ACHN (cell line): Measurements from ENCODE around the gene CCDC34.
"Not testable (repeated sequence)": the region's sequence is repeated elsewhere in the genome, so short reads cannot be mapped to it uniquely, and the experiment has no call there.

Experiments
- DNase-seq: peaks from one replicate; pipeline ENCODE4 v3.0.0-alpha.2; 2015
- in situ Hi-C: cut with HindIII; loops from 2 replicates; pipeline ENCODE4 v1.10.0; 2017; ENCODE audit warnings: low sequenced_read_pairs, low pct_ligation_motif_present, low pct_unique_long_range_greater_than_20kb

The CCDC34 gene

DNA sequence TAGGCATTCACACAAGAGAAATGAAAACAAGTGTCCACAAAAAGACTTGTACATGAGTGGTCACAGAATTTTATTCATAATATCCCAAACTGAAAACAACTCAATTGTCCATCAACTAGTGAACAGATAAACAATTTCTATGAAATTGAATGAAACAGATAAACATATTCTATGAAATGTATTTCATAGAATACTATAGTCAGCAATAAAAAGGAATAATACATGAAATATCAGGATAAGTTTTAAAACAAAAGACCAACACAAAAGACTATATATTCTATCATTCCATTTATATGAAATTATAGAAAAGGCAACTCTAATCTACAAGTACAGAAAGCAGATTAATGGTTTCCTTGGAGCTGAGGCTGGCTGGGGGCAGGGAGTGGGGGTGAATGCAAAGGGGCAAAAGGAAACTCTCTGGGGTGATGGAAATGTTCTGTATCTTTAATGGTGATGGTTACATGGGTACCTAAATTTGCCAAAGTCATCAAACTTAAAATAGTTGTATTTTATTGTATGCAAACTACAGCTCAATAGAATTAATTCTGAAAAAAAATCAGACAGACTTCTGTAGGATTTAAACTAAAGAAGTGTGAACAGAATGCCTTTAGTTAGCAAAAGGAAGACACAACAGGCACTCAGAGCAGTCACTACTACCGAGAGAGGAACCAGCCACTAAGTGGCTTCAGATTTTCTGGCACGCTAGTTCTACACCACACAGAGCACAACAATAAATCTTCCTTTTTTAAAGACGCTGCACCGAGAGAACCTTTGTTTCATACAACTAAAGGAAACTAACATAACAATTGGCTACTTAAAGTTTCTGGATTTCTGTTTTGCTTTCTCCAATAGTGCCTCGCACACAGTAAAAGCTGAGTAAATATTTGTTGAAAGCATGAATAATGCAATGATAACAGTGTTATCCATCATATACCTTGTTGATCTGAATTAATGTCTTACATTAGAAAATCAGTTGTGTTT, 15.4 kb downstream of the CCDC34 start:
- in situ Hi-C loops, result no loop called here
- no peak for DNase-seq

DNA sequence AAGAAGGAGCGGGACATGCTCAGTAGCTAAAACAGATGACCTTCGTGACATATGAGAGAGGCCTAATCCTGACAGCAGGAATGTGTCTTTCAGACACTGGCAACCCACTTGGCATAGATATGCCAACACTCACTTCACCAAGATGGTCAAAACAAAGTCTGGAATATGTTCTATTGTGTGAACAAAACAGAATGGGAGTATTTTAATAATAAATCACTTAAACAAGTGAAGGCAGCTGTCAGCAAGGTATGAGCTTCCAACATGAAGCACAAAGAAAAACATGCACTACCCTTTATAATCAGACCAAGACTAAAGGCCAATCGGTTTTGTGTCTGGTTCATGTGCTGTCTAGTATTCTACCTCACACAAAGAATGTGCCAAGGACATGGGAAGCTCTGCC, 23.1 kb downstream of the CCDC34 start:
- in situ Hi-C loops, result no loop called here
- DNase-seq, result no peak

GRCh38 chr11:27334764-27335163, 28.3 kb downstream of the CCDC34 start:
- DNase-seq, in situ Hi-C loops: not testable (repeated sequence)

DNA sequence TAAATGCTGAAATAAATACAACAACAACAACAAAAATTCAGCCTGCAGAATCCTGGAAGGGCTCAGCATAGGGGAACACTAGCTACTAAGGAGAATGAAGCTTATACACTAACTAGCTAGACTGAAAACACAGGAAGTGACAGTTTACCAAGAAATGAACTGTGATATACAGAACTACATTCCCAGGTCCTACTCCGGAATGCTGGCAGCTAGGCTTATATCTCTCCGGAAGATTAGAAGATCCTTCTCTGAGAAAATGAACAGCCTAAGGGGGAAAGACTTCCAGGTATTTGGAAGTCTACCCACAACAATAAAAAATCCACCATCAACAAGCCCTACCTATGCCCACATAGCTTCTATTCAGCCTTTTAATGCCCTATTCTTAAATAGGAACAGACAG, 31.0 kb downstream of the CCDC34 start:
- DNase-seq, result no peak
- in situ Hi-C loops, result no loop called here

DNA sequence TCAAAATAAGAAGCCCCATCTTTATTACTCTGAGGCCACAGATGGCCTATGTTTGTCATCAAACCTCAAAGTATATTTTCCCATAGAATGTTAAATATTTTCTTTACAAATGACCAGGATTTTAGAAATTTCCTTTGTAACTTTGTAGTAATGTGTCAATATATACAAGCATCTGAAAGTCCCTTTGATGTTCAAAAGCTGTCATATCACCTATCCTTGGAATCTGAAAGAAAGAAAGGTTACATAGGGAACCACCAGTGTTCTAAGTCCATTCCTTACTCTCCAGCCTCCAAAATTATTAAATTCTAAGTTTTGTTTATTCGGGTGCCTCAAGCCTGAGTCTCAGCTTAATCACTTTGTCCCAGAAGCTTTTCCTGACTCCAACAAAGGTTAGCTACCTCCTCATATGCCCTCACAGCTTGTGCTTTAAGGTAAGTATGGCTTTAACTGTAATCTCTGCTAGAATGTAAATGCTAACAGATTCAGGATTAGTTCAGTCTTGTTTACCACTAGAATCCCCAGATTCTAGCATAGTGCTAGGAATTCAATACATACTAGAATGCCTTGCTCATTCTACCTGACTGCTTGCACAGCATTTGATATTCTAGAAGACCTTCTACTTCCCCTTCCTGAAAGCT, 32.3 kb downstream of the CCDC34 start:
- in situ Hi-C loops, result no loop called here
- no peak for DNase-seq

- in situ Hi-C loops, result no loop called here
- DNase-seq, result no peak
Measured at GRCh38 chr11:27329867-27330632, 33.0 kb downstream of the CCDC34 start.

GRCh38 chr11:27328614-27329013, 34.4 kb downstream of the CCDC34 start:
- DNase-seq, result no peak
- in situ Hi-C loops, result no loop called here

DNA sequence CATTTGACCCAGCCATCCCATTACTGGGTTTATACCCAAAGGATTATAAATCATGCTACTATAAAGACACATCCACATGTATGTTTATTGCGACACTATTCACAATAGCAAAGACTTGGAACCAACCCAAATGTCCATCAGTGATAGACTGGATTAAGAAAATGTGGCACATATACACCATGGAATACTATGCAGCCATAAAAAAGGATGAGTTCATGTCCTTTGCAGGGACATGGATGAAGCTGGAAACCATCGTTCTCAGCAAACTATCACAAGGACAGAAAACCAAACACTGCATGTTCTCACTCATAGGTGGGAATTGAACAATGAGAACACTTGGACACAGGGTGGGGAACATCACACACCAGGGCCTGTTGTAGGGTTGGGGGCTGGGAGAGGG, 36.0 kb downstream of the CCDC34 start:
- DNase-seq, in situ Hi-C loops: not testable (repeated sequence)

- DNase-seq, in situ Hi-C loops: not testable (repeated sequence)
Measured at GRCh38 chr11:27322196-27322595, 40.8 kb downstream of the CCDC34 start.

DNA sequence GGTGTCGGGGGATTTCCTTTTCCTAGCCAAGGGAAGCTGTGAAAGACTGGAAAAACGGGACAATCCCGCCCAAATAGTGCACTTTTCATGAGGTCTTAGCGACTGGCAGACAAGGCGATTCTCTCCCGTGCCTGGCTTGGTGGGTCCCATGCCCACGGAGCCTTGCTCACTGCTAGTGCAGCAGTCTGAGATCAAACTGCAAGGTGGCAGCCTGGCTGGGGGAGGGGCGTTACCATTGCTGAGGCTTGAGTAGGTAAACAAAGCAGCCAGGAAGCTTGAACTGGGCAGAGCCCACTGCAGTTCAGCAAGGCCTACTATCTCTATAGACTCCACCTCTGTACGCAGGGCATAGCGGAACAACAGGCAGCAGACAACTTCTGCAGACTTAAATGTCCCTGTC, 41.7 kb downstream of the CCDC34 start:
- in situ Hi-C loops, result not testable (repeated sequence)

DNA sequence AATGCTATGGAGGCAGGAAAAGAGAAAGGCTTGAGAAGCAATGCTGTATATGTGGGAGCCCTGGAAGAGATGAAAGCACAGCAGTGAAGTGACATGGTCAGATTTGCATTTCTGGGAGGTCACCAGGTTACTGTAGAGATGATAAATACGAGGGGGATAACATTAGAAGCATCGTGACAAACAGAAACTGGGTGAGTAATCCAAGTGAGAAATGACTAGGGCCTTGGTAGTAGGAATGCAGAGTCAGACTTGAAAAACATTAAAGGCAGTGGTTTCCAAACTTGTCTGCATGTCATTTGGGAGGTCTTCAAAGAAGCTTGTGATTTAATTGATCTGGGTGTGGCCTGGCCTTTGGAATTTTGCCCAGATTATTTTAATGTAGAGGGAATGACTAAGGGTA, 43.9 kb downstream of the CCDC34 start:
- in situ Hi-C loops, result no loop called here
- DNase-seq, result peak; percentile 25

More for the DNA sequence above, 41.7 kb downstream of the CCDC34 start:
- DNase-seq, result not testable (repeated sequence)

- in situ Hi-C loops, result no loop called here
- peak; percentile 22 for DNase-seq
Measured at GRCh38 chr11:27317751-27318150, 45.3 kb downstream of the CCDC34 start.

DNA sequence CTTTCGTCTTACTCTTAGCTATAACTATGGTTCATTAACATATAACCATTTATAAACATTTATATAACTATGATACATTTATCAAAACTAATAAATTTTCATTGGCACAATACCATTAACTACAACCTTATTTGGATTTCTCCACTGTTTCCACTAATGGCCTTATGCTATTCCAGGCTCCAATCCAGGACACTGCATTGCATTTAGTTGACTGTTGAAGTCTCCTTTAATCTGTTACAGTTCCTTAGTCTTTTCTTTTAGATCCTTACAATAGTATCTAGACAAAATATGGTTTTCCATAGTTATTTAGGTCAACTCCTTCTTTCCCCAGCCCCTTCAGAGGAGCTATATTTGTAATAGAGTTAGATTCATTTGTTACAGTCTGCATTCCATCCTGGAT, 47.2 kb downstream of the CCDC34 start:
- in situ Hi-C loops, result no loop called here
- DNase-seq, result no peak

GRCh38 chr11:27313157-27313821, 49.7 kb downstream of the CCDC34 start:
- in situ Hi-C loops, result no loop called here
- no peak for DNase-seq

DNA sequence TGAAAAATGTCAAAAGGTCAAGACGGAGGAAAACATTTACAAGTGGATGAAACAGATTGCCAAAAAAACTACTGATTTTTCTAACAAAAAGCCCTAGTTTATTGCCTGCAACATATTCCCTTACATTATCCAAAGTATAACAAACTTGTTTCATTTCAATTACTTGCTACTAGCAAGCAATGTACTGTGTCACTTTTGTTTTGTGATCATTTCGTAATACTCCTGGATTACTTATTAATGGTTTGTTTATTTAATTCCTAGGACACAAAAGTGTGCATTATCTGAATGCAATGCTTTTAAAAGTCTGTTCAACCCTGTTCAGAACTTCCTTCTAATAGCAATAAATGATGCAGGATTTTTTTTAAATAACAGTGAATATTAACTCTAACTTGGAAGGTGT, 50.9 kb downstream of the CCDC34 start:
- in situ Hi-C loops, result no loop called here
- DNase-seq, result no peak

DNA sequence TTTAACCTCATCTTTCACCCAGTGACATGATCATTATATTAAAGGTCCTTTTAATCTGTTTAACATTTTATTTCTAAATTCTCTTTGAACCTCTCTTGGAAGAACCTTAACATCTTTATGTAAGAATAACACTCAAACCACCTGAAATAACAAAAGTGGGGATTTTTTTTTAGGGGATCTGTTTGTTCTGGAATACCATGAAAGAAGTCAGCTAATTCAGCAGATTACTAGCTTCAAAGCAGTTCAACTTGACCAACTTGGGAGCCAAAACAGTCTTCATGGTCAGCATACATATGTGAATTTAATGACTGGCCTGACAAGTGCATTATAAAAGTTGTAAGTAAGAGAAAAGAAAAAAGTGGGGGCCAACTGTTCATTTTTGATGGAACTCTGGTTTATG, 52.3 kb downstream of the CCDC34 start:
- no peak for DNase-seq
- in situ Hi-C loops, result no loop called here

- no peak for DNase-seq
- in situ Hi-C loops, result no loop called here
Measured at GRCh38 chr11:27310182-27310581, 52.8 kb downstream of the CCDC34 start.

DNA sequence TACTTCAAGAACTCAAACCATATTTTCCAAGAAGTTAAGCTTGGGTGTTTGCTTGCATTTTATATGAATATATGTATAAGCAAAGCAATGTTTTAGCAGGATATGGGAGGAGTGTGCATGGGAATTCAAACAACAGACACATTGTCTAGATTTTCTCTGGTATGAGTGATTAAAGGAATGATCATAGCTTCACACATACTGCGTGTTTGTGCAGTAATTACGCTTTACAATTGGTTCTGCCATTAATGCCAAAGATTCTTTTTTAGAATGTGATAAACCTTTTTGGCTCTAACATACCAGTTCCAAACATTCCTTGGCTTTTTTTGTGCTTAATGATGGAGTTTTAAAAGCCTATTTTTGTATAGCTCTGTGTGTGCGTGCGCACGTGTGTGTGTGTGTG, 54.0 kb downstream of the CCDC34 start:
- in situ Hi-C loops, result no loop called here
- no peak for DNase-seq

- DNase-seq, result no peak
- in situ Hi-C loops, result no loop called here
Measured at GRCh38 chr11:27307232-27307631, 55.8 kb downstream of the CCDC34 start.
